NCI-H2227 (cell line): ENCODE measurements around the gene GTF2F2.
A peak's percentile ranks its signal among the peaks of the same experiment; 100 is the strongest.
"Not testable (repeated sequence)": the region's sequence is repeated elsewhere in the genome, so short reads cannot be mapped to it uniquely, and the experiment has no call there.

Experiments used
- DNase-seq: peaks from one replicate; lab custom pipeline; 2025; ENCODE audit not compliant: unreplicated experiment; lab: John Stamatoyannopoulos, UW

Gene GTF2F2

GRCh38 chr13:45178349-45179162, 58.2 kb downstream of the GTF2F2 start:
- no peak for DNase-seq

- no peak for DNase-seq
Observed at GRCh38 chr13:45179428-45179827, 59.1 kb downstream of the GTF2F2 start.

- no peak for DNase-seq
Observed at GRCh38 chr13:45180303-45180702, 60.0 kb downstream of the GTF2F2 start.

- no peak for DNase-seq
Observed at GRCh38 chr13:45180713-45181601, 60.6 kb downstream of the GTF2F2 start.

- no peak for DNase-seq
Observed at GRCh38 chr13:45184693-45185092, 64.4 kb downstream of the GTF2F2 start.

GRCh38 chr13:45185286-45185685, 65.0 kb downstream of the GTF2F2 start:
- no peak for DNase-seq

- not testable (repeated sequence) for DNase-seq
Observed at GRCh38 chr13:45189077-45189476, 68.8 kb downstream of the GTF2F2 start.

- not testable (repeated sequence) for DNase-seq
Observed at GRCh38 chr13:45189511-45189910, 69.2 kb downstream of the GTF2F2 start.

GRCh38 chr13:45191874-45192273, 71.6 kb downstream of the GTF2F2 start:
- no peak for DNase-seq

- DNase-seq = peak; percentile 30
Observed at GRCh38 chr13:45194081-45194939, 74.0 kb downstream of the GTF2F2 start.

- DNase-seq = no peak
Observed at GRCh38 chr13:45195421-45195820, 75.1 kb downstream of the GTF2F2 start.

GRCh38 chr13:45196096-45196495, 75.8 kb downstream of the GTF2F2 start:
- no peak for DNase-seq

- DNase-seq = no peak
Observed at GRCh38 chr13:45196622-45197021, 76.3 kb downstream of the GTF2F2 start.

GRCh38 chr13:45198041-45198440, 77.7 kb downstream of the GTF2F2 start:
- no peak for DNase-seq

- no peak for DNase-seq
Observed at GRCh38 chr13:45198924-45199323, 78.6 kb downstream of the GTF2F2 start.

- no peak for DNase-seq
Observed at GRCh38 chr13:45199711-45200110, 79.4 kb downstream of the GTF2F2 start.

GRCh38 chr13:45200701-45201232, 80.5 kb downstream of the GTF2F2 start, which contains the start of gene KCTD4:
Gene KCTD4 (minus strand): TSS chr13:45201045. CDS start chr13:45194567, 6,478 bp downstream.
- DNase-seq = no peak

- no peak for DNase-seq
Observed at GRCh38 chr13:45205124-45205523, 84.8 kb downstream of the GTF2F2 start.

- DNase-seq = no peak
Observed at GRCh38 chr13:45206340-45206739, 86.0 kb downstream of the GTF2F2 start.

- DNase-seq = no peak
Observed at GRCh38 chr13:45207319-45207718, 87.0 kb downstream of the GTF2F2 start.

- DNase-seq = no peak
Observed at GRCh38 chr13:45208132-45208531, 87.8 kb downstream of the GTF2F2 start.
